ENCODE results near the gene SCGB3A1.

The SCGB3A1 gene

DNA sequence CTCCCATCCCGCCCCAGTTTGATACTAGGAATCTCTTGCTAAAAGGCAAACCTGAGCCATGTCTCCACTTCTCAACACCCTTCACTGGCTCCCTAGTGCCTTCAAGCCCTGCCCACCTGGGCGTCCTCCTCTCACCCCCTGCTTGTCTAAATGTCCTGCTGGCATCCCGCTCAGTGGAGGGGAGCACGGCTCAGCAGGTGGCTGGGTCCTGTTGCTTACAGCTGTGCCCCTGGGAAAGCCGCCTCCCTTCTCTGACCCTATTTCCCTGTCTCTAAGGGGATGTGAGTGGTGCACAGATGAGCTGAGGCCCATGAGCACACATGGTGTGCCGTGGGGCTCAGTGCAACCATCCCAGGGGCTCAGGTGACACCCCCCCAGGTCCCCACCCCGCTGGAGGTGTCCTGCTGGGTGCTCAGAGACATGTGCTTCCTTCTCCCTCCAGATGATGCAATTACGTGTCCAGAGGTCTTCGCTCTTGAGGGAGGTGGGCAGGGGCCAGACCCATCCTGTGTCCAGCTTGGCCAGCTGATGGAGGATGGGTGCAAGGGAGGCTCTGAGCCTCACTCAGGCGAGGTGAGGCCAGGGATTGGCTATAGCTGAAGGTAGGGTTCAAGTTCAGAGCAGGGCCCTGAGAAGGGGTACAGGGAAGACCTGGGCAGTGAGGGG lies 34.0 kb upstream of the SCGB3A1 start:
- DNase-seq (ENCODE audit: low spot score): no peak

DNA sequence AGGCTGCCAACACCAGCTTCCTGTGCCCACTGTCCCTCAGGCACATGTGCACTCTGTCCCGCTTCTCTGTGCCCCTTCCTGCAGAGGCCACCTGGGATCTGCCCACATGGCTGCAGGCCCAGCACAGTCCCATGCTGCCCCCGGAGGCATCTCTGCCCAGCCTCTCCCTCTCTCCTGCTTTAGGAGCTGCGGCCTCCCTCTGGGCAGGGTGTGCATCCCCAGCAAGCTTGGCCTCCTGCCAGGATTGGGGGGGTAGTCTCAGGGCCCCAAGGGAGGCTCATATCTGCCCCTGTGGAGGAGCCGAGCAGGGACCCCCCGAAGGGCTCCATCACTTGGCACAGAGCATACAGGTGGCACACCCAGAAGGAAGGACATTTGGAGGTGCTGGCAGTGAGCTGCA lies 33.3 kb upstream of the SCGB3A1 start:
- no peak for DNase-seq (ENCODE audit: low spot score)

DNA sequence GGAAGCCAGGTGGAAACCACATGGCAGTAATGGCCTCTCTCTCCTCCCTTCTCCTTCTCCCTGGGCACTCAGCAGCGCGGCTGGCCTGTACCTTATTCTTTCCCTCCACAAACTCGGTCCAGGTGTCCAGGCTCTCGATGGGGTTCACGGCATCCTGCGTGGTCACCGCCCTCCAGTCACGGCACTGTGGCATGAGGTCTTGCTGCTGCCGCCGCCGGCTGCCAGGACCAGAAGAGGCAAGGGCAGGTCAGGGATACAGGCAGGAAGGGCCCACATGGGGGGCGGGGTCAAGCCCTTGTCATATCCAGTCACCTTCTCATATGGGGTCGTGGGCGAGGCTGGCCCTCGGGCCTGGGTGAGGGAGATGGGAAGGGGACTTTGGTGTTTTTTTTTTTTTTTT lies 32.5 kb upstream of the SCGB3A1 start:
- DNase-seq (ENCODE audit: low spot score): no peak

DNA sequence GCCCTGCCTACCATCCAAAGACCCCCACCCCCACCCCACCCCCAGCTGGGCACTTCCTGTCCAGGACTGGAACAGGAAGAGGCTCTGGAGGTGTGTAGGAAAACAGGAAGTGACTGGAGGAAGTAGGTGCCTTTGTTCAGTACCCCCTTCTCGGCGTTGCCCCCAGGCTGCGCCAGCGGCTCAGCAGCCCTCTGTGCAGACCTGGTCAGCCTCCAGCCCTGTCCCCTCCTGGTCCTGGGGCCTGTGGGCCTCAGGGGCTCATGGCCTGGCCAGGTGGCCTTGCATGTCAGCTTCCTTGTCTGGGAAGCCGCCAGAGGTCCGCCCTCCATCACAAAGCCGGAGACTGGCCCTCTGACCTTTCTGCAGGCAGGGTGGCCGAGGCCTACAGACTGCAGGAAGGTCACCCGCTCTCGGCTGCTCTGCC lies 32.1 kb upstream of the SCGB3A1 start:
- no peak for DNase-seq (ENCODE audit: low spot score)

DNA sequence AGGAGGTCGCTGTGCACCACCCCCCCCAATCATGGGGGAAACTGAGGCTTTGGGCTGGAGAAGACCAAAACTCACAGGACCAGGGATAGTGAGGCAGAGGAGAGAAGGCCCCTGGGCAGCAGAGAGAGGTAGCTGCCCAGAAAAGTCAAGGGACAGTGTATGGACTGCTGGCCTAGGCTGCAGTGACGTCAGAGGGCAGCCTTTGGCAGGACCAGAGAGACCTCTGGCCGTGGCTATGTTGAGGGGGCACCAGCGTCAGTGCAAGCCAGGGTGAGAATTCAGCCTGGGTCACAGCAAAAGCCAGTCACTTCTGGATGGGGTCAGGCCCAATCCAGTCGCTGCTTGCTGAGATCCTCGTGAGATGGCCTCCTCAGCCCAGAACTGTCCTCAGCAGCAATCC lies 31.6 kb upstream of the SCGB3A1 start:
- no peak for DNase-seq (ENCODE audit: low spot score)

DNA sequence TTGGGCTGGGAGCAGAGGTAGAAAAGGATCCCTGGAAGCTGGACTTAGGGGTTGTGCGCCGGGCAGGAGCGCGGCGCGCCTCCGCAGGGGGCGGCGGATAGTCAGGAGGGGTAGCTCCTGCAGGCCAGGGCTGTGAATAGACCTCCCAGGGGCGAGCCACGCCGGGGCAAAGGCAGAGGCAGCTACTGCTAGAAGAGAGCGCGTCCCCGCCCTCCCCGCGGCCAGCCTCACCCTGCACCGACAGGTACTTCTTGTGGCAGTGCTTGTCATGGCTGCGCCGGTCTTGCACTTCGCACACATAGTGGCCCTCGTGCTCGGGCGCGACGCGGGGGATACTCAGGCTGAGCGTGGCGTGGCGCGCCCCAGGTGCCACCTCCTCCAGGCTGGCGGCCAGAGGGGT lies 30.0 kb upstream of the SCGB3A1 start:
- DNase-seq (ENCODE audit: low spot score): no peak

DNA sequence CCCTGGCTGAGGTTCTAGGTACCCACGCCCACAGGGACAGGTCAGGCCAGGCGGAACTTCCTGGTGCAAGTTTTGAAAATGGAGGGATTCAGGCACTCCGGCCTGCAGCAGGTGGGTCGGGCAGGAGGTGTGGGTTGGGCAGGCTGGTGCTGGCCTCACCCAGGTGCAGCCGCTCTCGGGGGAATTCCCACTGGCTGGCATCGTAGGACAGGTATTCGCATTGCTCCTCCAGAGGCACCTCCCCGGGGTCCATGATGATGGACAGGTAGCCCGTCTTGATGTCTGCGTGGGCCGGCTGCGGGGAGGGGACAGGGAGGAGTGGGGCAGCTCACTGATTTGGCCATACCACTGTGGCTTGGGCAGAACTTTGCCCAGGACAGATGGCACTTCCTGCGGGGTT lies 28.7 kb upstream of the SCGB3A1 start:
- no peak for DNase-seq (ENCODE audit: low spot score)

DNA sequence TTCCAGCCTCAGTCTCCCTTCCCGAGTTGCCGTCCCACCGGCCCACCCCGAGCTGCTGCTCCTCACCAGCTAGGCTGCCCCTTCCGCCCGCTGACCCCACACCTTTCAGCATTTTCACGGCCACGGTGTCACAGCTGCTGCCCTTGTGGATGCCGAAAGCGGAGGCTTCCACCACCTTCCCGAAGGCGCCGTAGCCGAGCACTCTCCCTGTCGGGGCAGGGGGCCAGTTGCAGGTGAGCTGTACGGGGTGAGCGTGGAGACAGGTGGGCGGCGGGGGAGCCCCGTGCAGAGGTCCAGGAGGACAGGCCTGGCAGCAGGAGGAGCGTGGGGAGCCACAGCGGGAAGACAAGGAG lies 28.2 kb upstream of the SCGB3A1 start:
- no peak for DNase-seq (ENCODE audit: low spot score)

DNA sequence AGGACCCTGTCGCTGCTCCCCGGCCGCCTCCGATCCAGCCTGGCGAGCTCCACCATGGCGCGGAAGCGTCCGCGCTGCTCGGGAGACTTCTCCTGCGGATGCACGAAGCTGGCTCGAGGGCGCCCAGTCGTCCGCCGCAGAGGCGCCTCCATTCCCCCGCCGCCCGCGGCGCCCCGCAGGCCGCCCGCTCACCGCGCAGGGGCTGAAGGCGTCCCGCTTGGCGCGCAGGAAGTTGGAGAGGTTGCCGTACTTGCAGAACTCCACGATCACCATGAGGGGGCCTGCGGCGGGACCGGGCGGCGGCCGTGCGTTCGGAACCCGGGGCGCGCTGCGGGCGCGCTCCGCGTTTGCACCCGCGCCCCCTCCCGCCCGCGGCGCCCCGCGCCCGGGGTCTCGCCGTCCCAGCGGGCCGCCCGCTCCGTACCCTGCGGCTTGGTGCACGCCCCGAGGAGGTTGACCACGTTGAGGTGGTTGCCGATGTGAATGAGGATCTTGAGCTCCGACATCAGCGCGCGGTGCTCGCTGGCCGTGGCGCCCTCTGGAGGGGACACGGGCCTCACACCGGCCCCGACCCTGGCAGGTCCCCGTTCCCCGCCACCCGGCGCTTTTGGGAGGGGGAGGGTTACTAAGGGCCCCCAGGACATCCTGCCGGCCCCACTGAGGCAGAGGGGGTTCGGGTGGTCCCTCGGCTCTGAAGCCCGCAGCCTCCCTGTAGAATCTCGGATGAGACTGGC lies 27.7 kb upstream of the SCGB3A1 start:
- no peak for DNase-seq (ENCODE audit: low spot score)

DNA sequence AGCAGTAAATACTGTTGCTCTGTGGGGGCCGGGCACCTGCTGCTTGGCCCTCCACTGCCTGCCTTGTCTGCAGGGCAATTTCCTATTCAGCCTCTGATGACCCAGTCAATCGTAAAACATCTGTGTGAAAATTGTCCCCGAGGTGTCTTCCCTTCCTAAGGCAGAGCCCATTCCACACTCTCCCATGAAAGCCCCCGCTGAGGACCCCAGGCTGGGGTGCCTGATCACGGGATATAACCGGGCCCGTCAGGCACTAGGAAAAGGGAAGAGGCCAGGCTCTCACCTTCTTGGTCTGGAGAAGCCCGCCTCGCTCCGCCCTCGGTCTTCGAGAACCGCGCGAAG lies 27.2 kb upstream of the SCGB3A1 start:
- no peak for DNase-seq (ENCODE audit: low spot score)

DNA sequence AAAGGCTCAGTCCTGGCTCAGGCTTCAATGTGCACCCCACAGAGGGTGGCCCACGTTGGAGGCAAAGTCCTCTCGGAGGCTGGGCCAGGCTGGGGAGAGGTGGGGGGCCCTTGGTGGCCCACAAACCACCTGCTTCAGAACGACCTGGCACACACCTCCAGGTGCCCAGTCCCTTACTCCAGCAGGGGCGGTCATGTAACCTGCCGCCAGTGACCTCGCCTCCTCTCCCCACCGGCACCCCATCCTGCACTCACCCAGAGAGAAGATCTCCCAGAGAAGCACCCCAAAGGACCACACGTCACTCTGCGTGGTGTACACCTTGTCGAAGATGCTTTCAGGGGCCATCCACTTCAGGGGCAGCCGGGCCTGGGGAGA lies 22.5 kb upstream of the SCGB3A1 start:
- DNase-seq (ENCODE audit: low spot score): no peak

DNA sequence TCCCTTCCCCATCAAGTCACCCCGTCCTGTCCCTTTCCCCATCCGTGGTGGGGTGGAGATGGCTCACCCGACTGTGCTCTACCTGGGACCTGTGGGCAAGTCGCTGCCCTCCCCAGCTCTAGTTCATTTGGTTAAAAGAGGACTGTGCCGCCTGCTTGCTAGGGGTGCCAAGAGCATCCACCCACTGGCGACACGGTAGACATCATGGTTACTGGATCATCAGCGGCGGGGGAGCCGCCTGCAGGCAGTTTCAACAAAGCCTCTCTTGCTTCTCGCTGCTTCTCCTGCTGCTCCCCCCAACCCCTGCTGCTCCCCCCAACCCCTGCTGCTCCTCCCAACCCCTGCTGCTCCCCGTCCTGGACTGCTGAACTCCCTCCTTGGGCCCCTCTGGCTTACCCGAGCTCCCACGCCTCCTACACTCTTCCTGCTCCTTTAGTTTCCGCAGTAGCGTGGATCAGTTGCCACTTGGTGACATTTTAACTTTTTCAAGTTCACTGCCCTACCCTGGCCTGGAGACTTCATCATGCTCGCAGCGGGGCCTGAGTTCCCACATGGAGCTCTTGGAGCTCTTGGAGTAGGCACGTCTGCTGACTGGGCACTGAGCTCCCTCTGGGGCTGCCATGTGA lies 22.0 kb upstream of the SCGB3A1 start:
- no peak for DNase-seq (ENCODE audit: low spot score)

DNA sequence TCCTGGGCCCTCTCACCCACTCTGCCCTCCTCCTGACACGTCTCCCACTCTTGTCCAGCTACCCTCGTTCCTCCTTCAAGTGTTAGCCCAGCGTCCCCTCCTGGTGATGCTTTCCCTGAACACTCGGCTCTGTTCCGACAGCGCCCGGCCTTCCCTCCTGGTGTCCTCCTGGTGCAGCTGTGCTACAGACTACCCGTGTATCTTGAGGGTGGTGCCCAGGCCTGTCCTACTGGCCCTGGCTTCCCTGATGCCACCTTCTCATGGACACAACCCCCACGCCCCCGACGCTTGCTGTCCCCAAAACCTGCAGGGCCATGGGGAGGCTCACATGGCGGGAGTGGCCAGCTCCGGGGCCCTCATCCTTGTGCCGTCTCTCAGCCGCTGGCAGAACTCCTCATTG lies 21.4 kb upstream of the SCGB3A1 start:
- DNase-seq (ENCODE audit: low spot score): no peak

DNA sequence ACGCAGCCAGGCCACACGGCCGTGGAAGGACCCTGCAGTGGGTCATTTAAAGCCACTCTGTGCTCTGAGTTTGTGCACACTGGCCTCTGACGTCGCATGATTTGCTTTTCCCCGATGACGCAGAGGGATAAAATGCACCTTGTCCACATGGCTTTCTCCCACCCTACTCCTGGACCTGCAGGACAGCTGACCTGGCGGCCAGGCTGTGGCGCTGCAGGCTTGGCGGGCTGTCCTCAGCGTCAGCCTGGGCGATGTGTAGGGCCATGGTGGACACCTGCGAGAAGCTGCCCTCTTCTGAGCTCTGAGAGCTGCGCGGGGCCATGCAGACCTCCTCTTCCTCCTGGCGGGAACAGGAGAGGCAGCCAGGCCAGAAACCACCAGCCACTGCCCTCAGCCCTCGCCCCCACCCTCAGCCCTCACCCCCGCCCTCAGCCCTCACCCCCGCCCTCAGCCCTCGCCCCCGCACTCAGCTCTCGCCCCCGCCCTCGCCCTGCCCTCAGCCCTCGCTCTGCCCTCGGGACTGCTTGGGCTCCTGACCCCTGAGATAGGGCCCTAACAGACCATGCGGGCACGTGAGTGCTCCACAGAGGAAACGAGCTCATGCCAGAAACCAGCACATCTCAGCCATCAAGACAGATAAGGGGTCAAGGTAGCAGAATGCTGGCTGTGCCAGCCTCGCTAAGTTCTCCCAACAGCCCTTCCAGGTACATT lies 20.0 kb upstream of the SCGB3A1 start:
- DNase-seq (ENCODE audit: low spot score): no peak

DNA sequence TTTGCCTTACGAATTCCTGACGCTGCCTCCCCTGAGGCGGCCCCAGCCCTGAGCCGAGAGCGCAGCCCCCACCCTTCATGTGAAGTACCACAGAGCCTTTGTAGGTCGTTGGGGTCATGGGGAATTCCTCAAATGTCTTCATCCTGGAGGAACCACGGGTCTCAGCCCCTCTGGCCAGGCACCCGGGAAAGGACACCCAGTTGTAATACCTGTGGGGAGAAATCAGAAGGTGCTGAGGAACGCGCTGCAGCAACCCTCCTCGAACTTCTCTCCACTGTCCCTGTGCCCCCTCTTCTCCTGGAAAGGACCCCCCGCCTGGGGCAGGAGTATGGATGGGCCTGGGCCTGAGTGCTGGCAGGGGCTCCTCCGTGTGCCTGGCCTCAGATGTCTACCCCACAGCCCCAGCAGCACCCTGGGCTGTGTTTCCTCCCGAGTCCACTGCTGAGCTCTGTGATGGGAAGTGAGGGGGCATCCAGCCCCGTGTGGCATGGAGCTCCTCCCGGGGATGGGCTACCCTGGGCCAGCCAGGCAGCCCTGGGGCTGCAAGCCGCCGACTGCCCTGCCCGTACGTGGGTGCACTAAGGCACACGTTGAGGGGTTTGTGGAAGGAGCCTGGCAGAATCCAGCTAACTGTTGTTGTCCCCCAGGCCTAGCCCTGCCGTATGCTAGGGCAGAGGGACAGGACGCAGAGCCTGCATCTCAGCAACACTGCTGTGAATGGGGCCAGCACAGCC lies 18.7 kb upstream of the SCGB3A1 start:
- no peak for DNase-seq (ENCODE audit: low spot score)

DNA sequence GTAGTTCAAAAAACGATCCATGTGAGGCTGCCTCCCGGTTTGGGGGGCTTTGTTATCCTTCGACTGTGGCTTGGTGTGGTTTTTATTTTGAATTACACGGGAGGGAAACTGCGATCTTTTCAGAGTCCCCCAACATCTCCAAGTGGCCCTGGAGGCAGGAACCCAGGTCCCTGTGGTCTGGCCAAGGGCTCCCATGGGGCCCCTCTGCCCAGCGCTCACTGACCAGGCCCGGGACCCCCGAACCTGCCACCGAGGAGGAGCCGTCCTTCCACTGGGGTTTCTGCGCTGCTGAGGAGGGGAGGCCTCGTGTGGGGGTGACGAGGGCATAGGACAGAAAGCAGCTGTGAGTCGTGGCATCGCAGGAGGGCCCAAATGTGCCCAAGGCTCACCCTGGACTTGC lies 18.1 kb upstream of the SCGB3A1 start:
- DNase-seq (ENCODE audit: low spot score): no peak

DNA sequence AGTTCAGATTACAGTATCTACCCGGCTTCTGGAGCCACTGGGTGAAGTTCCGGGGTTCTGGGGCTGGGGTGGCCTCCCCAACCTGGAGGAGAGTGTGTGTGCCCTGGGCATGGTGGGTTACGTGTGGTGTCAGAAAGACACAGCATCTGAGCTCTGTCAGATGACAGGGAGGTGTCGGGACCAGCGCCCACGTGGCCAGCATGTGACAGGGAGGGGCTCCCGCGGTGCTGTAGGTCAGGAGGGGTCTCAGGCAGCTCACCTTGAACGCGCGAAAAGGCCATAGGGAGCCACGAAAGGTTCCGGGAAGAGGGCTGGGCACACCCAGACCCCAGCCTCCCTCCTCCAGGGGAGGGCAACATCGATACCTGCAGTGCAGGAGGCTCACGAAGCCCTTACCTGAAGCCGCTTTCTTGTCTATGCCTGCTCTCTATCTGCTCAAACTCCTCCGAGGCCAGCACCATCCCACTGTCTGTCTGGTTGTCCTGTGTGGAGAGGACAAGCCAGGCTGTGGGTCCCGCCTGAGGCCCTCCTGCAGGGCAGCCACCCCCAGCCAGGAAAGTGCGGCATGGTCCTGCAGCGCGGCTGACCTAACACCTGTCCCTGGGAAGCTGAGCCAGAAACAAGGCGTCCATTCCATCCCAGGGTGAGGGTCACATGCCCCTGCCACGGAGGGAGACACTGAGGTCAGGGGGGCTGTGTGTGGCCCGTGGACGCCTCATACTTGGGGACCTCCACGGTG lies 17.4 kb upstream of the SCGB3A1 start:
- no peak for DNase-seq (ENCODE audit: low spot score)

DNA sequence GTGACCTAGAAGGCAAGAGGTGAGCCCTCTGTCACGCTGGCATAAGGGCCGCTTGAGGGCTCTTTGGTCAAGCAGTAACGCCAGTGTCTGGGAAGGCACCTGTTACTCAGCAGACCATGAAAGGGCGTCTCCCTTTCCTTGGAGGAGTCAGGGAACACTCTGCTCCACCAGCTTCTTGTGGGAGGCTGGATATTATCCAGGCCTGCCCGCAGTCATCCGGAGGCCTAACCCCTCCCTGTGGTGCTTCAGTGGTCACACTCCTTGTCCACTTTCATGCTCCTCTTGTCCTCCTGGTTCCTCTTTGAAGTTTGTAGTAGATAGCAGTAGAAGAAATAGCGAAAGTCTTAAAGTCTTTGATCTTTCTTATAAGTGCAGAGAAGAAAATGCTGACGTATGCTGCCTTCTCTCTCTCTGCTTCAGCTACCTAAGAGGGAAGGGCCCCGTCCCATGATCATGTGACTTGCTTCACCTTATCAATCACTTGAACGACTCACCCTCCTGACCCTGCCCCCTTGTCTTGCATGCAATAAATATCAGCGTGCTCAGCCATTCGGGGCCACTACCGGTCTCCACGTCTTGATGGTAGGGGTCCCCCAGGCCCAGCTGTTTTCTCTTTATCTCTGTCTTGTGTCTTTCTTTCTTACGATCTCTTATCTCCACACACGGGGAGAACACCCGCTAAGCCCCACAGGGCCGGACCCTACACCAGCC lies 16.7 kb upstream of the SCGB3A1 start:
- no peak for DNase-seq (ENCODE audit: low spot score)

DNA sequence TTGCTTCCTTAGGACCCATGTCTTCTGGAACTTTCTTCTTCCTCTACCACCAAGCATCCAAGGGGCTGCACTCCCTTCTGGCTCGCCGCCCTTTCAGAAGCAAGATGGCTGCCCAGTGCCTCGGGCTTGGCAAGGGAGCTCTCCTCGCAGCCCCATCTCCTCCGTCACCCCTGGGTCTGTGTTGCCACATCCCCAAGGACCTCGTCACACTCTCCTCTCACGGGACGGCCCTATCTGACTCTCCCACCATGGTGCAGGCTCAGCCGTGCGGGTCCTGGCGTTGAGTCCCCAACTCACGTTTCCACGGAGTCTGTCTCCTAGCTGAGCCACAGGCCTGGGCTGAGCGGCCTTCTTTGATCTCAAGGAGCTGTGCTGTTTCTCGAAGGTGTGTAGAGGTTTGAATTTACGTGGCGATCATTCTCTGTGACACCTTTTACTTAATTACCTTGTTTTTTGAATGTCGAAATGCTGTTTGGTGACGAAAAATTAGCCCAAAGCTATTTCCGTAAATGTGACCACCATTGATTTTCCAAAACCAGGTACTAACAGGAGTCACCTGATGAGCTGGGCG lies 15.0 kb upstream of the SCGB3A1 start:
- no peak for DNase-seq (ENCODE audit: low spot score)

DNA sequence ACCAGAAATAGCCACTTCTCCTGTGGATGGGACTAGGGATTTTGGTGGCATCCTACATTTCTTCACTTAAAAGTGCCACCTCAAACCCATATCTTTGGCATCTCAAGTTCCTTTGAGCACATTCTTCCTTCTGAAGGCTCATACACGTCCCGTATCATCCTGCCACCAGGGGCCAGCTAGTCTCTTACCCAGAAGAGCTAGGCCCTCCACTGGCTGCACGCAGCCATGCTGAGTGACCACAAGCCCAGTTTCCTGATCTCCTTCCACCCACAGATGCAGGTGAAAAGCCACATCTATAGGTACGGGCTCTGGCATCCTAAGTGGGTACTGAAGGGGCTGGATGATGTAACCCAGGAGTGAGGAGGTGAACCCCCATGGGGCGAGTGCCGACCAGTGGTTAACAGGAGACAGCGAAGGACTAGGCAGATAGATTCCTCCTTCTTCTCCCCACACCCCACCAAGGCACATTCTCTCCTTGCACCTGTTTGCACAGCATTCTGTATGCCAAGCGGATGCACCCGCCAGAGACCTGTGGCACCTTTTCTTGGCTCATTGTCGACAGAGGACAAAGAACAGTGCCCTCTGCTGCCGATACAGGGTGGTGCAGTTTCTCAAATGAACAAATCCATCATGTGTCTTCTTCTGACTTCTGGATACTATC lies 14.4 kb upstream of the SCGB3A1 start:
- DNase-seq (ENCODE audit: low spot score): peak; percentile 54
